HEK293 (cell line): Measurements from ENCODE around the gene CADM1.

ENCODE experiments used
- CTCF ChIA-PET: fragments of 350-600 bp; formaldehyde crosslinking; extraction: SDS; loops from one replicate; lab custom pipeline; 2021; ENCODE audit warnings: antibody characterized with exemption; lab: Yijun Ruan, JAX
- POLR2A ChIA-PET: fragments of 300-600 bp; formaldehyde crosslinking; extraction: SDS; loops from one replicate; lab custom pipeline; 2020; ENCODE audit warnings: antibody characterized with exemption, inconsistent platforms; lab: Yijun Ruan, JAX
- H3K27ac ChIP-seq: fragments of 200-500 bp; sonication (Bioruptor generic); 2 replicates; pipeline ENCODE4 v1.5.1; 2014; ENCODE audit warnings: low read depth, low read length, control low read depth, inconsistent platforms; ENCODE audit errors: extremely low read depth
- H3K36me3 ChIP-seq, 2 experiments: fragments of 200-500 bp in 1 of 2; sonication (Bioruptor generic) in 1 of 2; 1 replicate in 1 of 2; 2 replicates in 1 of 2; pipeline ENCODE4 v1.5.1; 2014 to 2017; ENCODE audit warnings: inconsistent platforms in 2 of 2, low read length in 2 of 2; ENCODE audit not compliant: control insufficient read depth in 2 of 2, insufficient read depth in 1 of 2
- H3K4me1 ChIP-seq: fragments of 200-500 bp; sonication (Bioruptor generic); 2 replicates; pipeline ENCODE4 v1.5.1; 2014; ENCODE audit warnings: mild to moderate bottlenecking, low read length, inconsistent platforms; ENCODE audit not compliant: control insufficient read depth, insufficient read depth
- H3K4me3 ChIP-seq: 2 replicates; pipeline ENCODE4 v1.5.1; 2011; ENCODE audit warnings: low read depth, mild to moderate bottlenecking, control low read depth, low read length, moderate library complexity
- H3K9me3 ChIP-seq: fragments of 200-500 bp; sonication (Bioruptor generic); 2 replicates; pipeline ENCODE4 v1.5.1; 2014; ENCODE audit warnings: low read depth, low read length, inconsistent platforms; ENCODE audit not compliant: control insufficient read depth, insufficient read depth
- BCL6B ChIP-seq: fragments of 450-650 bp; formaldehyde crosslinking; IDR thresholded peaks from 2 replicates; pipeline ENCODE4 v1.5.1; 2017; ENCODE audit warnings: missing biosample characterization, missing genetic modification characterization
- EGR2 ChIP-seq: fragments of 450-650 bp; formaldehyde crosslinking; IDR thresholded peaks from 2 replicates; pipeline ENCODE4 v1.5.1; 2016; ENCODE audit warnings: low read depth, missing biosample characterization, missing genetic modification characterization
- FEZF1 ChIP-seq: fragments of 450-650 bp; formaldehyde crosslinking; IDR thresholded peaks from 2 replicates; pipeline ENCODE4 v1.5.1; 2016; ENCODE audit warnings: missing biosample characterization, missing genetic modification characterization
- HOXC10 ChIP-seq: sonication (generic); formaldehyde crosslinking; IDR thresholded peaks from 2 replicates; pipeline ENCODE4 v1.8.1; 2023; ENCODE audit warnings: mild to moderate bottlenecking, missing genetic modification reagents
- HOXD13 ChIP-seq: sonication (generic); formaldehyde crosslinking; IDR thresholded peaks from 2 replicates; pipeline ENCODE4 v1.8.0; 2022; ENCODE audit warnings: missing genetic modification reagents, borderline replicate concordance
- INSM2 ChIP-seq: fragments of 450-650 bp; formaldehyde crosslinking; IDR thresholded peaks from 2 replicates; pipeline ENCODE4 v1.5.1; 2016; ENCODE audit warnings: missing biosample characterization, missing genetic modification characterization
- KLF1 ChIP-seq: fragments of 450-650 bp; formaldehyde crosslinking; IDR thresholded peaks from 2 replicates; pipeline ENCODE4 v1.5.1; 2016; ENCODE audit warnings: missing biosample characterization, missing genetic modification characterization
- KLF8 ChIP-seq: fragments of 450-650 bp; formaldehyde crosslinking; IDR thresholded peaks from 2 replicates; pipeline ENCODE4 v1.5.1; 2016; ENCODE audit warnings: missing biosample characterization, missing genetic modification characterization
- MYNN ChIP-seq: fragments of 450-650 bp; formaldehyde crosslinking; IDR thresholded peaks from 2 replicates; pipeline ENCODE4 v1.5.1; 2016; ENCODE audit warnings: missing biosample characterization, missing genetic modification characterization, borderline replicate concordance
- SP7 ChIP-seq: fragments of 450-650 bp; formaldehyde crosslinking; IDR thresholded peaks from 2 replicates; pipeline ENCODE4 v1.5.1; 2016; ENCODE audit warnings: missing biosample characterization, missing genetic modification characterization
- ZEB2 ChIP-seq: fragments of 450-650 bp; formaldehyde crosslinking; IDR thresholded peaks from 2 replicates; pipeline ENCODE4 v1.5.1; 2016; ENCODE audit warnings: missing biosample characterization, missing genetic modification characterization
- ZFHX2 ChIP-seq: fragments of 450-650 bp; formaldehyde crosslinking; conservative IDR thresholded peaks from 2 replicates; pipeline ENCODE4 v1.5.1; 2016; ENCODE audit warnings: missing biosample characterization, missing genetic modification characterization
- ZFP37 ChIP-seq: fragments of 450-650 bp; formaldehyde crosslinking; IDR thresholded peaks from 2 replicates; pipeline ENCODE4 v1.5.1; 2016; ENCODE audit warnings: missing biosample characterization, missing genetic modification characterization
- ZNF114 ChIP-seq: fragments of 450-650 bp; formaldehyde crosslinking; IDR thresholded peaks from 2 replicates; pipeline ENCODE4 v1.5.0; 2017; ENCODE audit warnings: missing biosample characterization, missing genetic modification characterization
- ZNF18 ChIP-seq: fragments of 450-650 bp; formaldehyde crosslinking; IDR thresholded peaks from 2 replicates; pipeline ENCODE4 v1.5.1; 2016; ENCODE audit warnings: missing biosample characterization, missing genetic modification characterization
- ZNF221 ChIP-seq: fragments of 450-650 bp; formaldehyde crosslinking; IDR thresholded peaks from 2 replicates; pipeline ENCODE4 v1.5.1; 2017; ENCODE audit warnings: missing biosample characterization, missing genetic modification characterization, borderline replicate concordance
- ZNF23 ChIP-seq: fragments of 450-650 bp; formaldehyde crosslinking; IDR thresholded peaks from 2 replicates; pipeline ENCODE4 v1.5.1; 2016; ENCODE audit warnings: missing biosample characterization, missing genetic modification characterization, borderline replicate concordance
- ZNF239 ChIP-seq: fragments of 450-650 bp; formaldehyde crosslinking; IDR thresholded peaks from 2 replicates; pipeline ENCODE4 v1.5.1; 2016; ENCODE audit warnings: missing biosample characterization, missing genetic modification characterization
- ZNF311 ChIP-seq: fragments of 450-650 bp; formaldehyde crosslinking; IDR thresholded peaks from 2 replicates; pipeline ENCODE4 v1.5.1; 2017; ENCODE audit warnings: missing biosample characterization, missing genetic modification characterization, borderline replicate concordance
- ZNF37A ChIP-seq: fragments of 450-650 bp; IDR thresholded peaks from 2 replicates; pipeline ENCODE4 v1.5.1; 2018; ENCODE audit warnings: missing biosample characterization, missing genetic modification characterization
- ZNF449 ChIP-seq: fragments of 450-650 bp; formaldehyde crosslinking; IDR thresholded peaks from 2 replicates; pipeline ENCODE4 v1.5.1; 2017; ENCODE audit warnings: missing biosample characterization, mild to moderate bottlenecking, missing genetic modification characterization, moderate library complexity
- ZNF544 ChIP-seq: fragments of 450-650 bp; formaldehyde crosslinking; IDR thresholded peaks from 2 replicates; pipeline ENCODE4 v1.5.0; 2017; ENCODE audit warnings: missing biosample characterization, missing genetic modification characterization
- ZNF624 ChIP-seq: fragments of 450-650 bp; formaldehyde crosslinking; IDR thresholded peaks from 2 replicates; pipeline ENCODE4 v1.5.1; 2017; ENCODE audit warnings: missing biosample characterization, missing genetic modification characterization
- ZNF664 ChIP-seq: fragments of 450-650 bp; formaldehyde crosslinking; IDR thresholded peaks from 2 replicates; pipeline ENCODE4 v1.5.1; 2016; ENCODE audit warnings: missing biosample characterization, missing genetic modification characterization
- ZNF776 ChIP-seq: fragments of 450-650 bp; formaldehyde crosslinking; IDR thresholded peaks from 2 replicates; pipeline ENCODE4 v1.5.0; 2017; ENCODE audit warnings: missing biosample characterization, missing genetic modification characterization, borderline replicate concordance
- ZSCAN30 ChIP-seq: fragments of 450-650 bp; IDR thresholded peaks from 2 replicates; pipeline ENCODE4 v1.5.1; 2018; ENCODE audit warnings: missing biosample characterization, mild to moderate bottlenecking, missing genetic modification characterization, moderate library complexity

CADM1 gene

GRCh38 chr11:115148691-115149090 lies 355.5 kb downstream of the CADM1 start (continued):
- TF ChIP-seq ZEB2 (tag by site-specific recombination), result no peak
- TF ChIP-seq ZNF544 (tag by site-specific recombination), result no peak
- TF ChIP-seq INSM2, result no peak

- Histone ChIP-seq H3K36me3 (no peaks in the 10 kb centered on the region), H3K4me1 (no peaks in the 10 kb centered on the region), H3K27ac (no peak overlapping the region), H3K9me3 (no peaks in the 10 kb centered on the region), H3K4me3 (no peak overlapping the region)
- peak; percentile 96 for TF ChIP-seq ZFHX2 (tag by site-specific recombination)
- no peak for TF ChIP-seq ZNF37A (tag by site-specific recombination)
- TF ChIP-seq ZNF311 (tag by site-specific recombination), result no peak
- TF ChIP-seq EGR2 (tag by site-specific recombination), result peak; percentile 65
- TF ChIP-seq ZNF239 (tag by site-specific recombination), result no peak
- ChIA-PET CTCF (no interaction called here), POLR2A (no interaction called here)
These were observed 356.1 kb downstream of the CADM1 start for GRCh38 chr11:115148101-115148500.

- Histone ChIP-seq H3K36me3 (no peaks in the 10 kb centered on the region), H3K4me3 (no peak overlapping the region), H3K9me3 (no peaks in the 10 kb centered on the region), H3K27ac (no peak overlapping the region), H3K4me1 (no peaks in the 10 kb centered on the region)
- ChIA-PET CTCF (no interaction called here), POLR2A (no interaction called here)
- TF ChIP-seq HOXD13 (CRISPR knock-in tag), result no peak
- peak; percentile 81 for TF ChIP-seq EGR2 (tag by site-specific recombination)
- no peak for TF ChIP-seq ZFP37 (tag by site-specific recombination)
- peak; percentile 87 for TF ChIP-seq ZFHX2 (tag by site-specific recombination)
- peak; percentile 99 for TF ChIP-seq KLF1
- no peak for TF ChIP-seq ZNF664 (tag by site-specific recombination)
- no peak for TF ChIP-seq ZNF221 (tag by site-specific recombination)
- TF ChIP-seq FEZF1 (tag by site-specific recombination), result no peak
- TF ChIP-seq ZNF18 (tag by site-specific recombination), result peak; percentile 77; the same call in 1 of the 2 replicates
These were observed 356.9 kb downstream of the CADM1 start for GRCh38 chr11:115147243-115147807.

- H3K27ac ChIP-seq, result no peak overlapping the region
- ChIA-PET CTCF (interaction anchor here (0.6 kb wide), 1 partner anchor 866 kb away, joined by 4 read pairs; no protein-coding TSS in a partner anchor), POLR2A (no interaction called here)
- no peaks in the 10 kb centered on the region for H3K4me1 ChIP-seq
- H3K36me3 ChIP-seq, result no peaks in the 10 kb centered on the region
- H3K9me3 ChIP-seq, result no peaks in the 10 kb centered on the region
- no peak overlapping the region for H3K4me3 ChIP-seq
- no peak for TF ChIP-seq SP7 (tag by site-specific recombination)
- no peak for TF ChIP-seq HOXC10 (CRISPR knock-in tag)
- TF ChIP-seq ZSCAN30 (tag by site-specific recombination), result no peak
- no peak for TF ChIP-seq ZNF776
- no peak for TF ChIP-seq BCL6B (tag by site-specific recombination)
- TF ChIP-seq ZNF114, result no peak
- TF ChIP-seq KLF8 (tag by site-specific recombination), result no peak
- no peak for TF ChIP-seq ZNF23
- no peak for TF ChIP-seq ZNF624
- TF ChIP-seq MYNN (tag by site-specific recombination), result no peak
- no peak for TF ChIP-seq ZNF449 (tag by site-specific recombination)
These were observed 357.8 kb downstream of the CADM1 start for GRCh38 chr11:115146425-115146824.
